K562 (cell line): ENCODE data around the gene IL1RL2.

ENCODE experiments used
- FOXM1 ChIP-seq, 2 experiments: fragments of 450-650 bp in 1 of 2; sonication (generic) in 1 of 2; formaldehyde crosslinking in 1 of 2; IDR thresholded peaks; 2 replicates each; pipeline versions ENCODE4 v1.6.1 to v1.9.0; 2017 to 2022; ENCODE audit warnings: low read depth in 2 of 2, mild to moderate bottlenecking in 2 of 2, missing genetic modification reagents in 1 of 2, moderate library complexity in 1 of 2
- KDM4B ChIP-seq, 2 experiments: fragments of 450-650 bp in 1 of 2; sonication (generic) in 1 of 2; IDR thresholded peaks; 2 replicates each; pipeline ENCODE4 v1.6.1; 2016 to 2017; ENCODE audit warnings: borderline replicate concordance in 2 of 2, antibody characterized with exemption in 1 of 2, low read depth in 1 of 2, mild to moderate bottlenecking in 1 of 2
- KLF1 ChIP-seq: fragments of 450-650 bp; IDR thresholded peaks from 2 replicates; pipeline ENCODE4 v1.6.1; 2016; ENCODE audit warnings: missing genetic modification characterization, missing compliant biosample characterization
- NFIC ChIP-seq: fragments of 450-650 bp; IDR thresholded peaks from 2 replicates; pipeline ENCODE4 v1.6.1; 2017; ENCODE audit warnings: mild to moderate bottlenecking, inconsistent platforms
- POLR2AphosphoS5 ChIP-seq: IDR thresholded peaks from 2 replicates; pipeline ENCODE4 v1.6.1; 2011; ENCODE audit warnings: mild to moderate bottlenecking, low read depth, low read length, moderate library complexity; ENCODE audit not compliant: control insufficient read depth, insufficient read depth
- TF ChIP-seq, protein P1 (sequence below), 2 experiments: fragments of 450-650 bp; conservative IDR thresholded peaks; 2 replicates each; pipeline ENCODE4 v1.6.1; 2017; ENCODE audit warnings: mild to moderate bottlenecking in 2 of 2, moderate library complexity in 2 of 2
- TF ChIP-seq, protein P2 (sequence below): fragments of 450-650 bp; IDR thresholded peaks from 2 replicates; pipeline ENCODE4 v1.6.1; 2017; ENCODE audit warnings: mild to moderate bottlenecking, moderate library complexity

- TF ChIP-seq FOXM1 (IDR thresholded peaks at IDR 0.05; ENCODE audit: low read depth) (no peak), FOXM1 (CRISPR knock-in tag; IDR thresholded peaks at IDR 0.05; ENCODE audit: low read depth) (no peak), POLR2AphosphoS5 (no peak), KLF1 (tag) (no peak), KDM4B (IDR thresholded peaks at IDR 0.05; ENCODE audit: borderline replicate concordance in 2 of 2, low read depth in 1 of 2) (no peak), NFIC (no peak)
- TF ChIP-seq, protein P1, sequence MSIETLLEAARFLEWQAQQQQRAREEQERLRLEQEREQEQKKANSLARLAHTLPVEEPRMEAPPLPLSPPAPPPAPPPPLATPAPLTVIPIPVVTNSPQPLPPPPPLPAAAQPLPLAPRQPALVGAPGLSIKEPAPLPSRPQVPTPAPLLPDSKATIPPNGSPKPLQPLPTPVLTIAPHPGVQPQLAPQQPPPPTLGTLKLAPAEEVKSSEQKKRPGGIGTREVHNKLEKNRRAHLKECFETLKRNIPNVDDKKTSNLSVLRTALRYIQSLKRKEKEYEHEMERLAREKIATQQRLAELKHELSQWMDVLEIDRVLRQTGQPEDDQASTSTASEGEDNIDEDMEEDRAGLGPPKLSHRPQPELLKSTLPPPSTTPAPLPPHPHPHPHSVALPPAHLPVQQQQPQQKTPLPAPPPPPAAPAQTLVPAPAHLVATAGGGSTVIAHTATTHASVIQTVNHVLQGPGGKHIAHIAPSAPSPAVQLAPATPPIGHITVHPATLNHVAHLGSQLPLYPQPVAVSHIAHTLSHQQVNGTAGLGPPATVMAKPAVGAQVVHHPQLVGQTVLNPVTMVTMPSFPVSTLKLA (conservative IDR thresholded peaks at IDR 0.05): no peak
- TF ChIP-seq, protein P2, sequence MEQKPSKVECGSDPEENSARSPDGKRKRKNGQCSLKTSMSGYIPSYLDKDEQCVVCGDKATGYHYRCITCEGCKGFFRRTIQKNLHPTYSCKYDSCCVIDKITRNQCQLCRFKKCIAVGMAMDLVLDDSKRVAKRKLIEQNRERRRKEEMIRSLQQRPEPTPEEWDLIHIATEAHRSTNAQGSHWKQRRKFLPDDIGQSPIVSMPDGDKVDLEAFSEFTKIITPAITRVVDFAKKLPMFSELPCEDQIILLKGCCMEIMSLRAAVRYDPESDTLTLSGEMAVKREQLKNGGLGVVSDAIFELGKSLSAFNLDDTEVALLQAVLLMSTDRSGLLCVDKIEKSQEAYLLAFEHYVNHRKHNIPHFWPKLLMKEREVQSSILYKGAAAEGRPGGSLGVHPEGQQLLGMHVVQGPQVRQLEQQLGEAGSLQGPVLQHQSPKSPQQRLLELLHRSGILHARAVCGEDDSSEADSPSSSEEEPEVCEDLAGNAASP: no peak
These were observed 7.9 kb downstream of the IL1RL2 start for GRCh38 chr2:102194609-102195268.
